Epithelial cell of proximal tubule (primary cell): Measurements from ENCODE around the gene CEP152. TPM values are rescaled to one million over a fixed set of nuclear protein-coding genes. Genes with fewer than 3 reads are reported as not detected.
A peak's percentile ranks its signal among the peaks of the same experiment; 100 is the strongest.
"Not testable (repeated sequence)": the region's sequence is repeated elsewhere in the genome, so short reads cannot be mapped to it uniquely, and the experiment has no call there.

Source experiments
- DNase-seq: peaks from one replicate; pipeline ENCODE4 v3.0.0-alpha.2; 2011; ENCODE audit warnings: low read depth
- H3K4me3 ChIP-seq: 2 replicates; pipeline ENCODE4 v1.5.1; 2011; ENCODE audit warnings: low read depth, mild to moderate bottlenecking, low read length
- total RNA-seq: library from RNA; depleted of rRNA; stranded (reverse); fragments of >200 nt; gene quantifications from 2 replicates; pipeline ENCODE4 v1.2.3, GENCODE V29; 2015
- TF ChIP-seq, protein P1 (sequence below): conservative IDR thresholded peaks from 2 replicates; pipeline ENCODE4 v1.5.1; 2012; ENCODE audit warnings: low read depth, mild to moderate bottlenecking, low read length

The CEP152 gene
- total RNA-seq, 1 donor from 2014 or later: 14.1 TPM

DNA sequence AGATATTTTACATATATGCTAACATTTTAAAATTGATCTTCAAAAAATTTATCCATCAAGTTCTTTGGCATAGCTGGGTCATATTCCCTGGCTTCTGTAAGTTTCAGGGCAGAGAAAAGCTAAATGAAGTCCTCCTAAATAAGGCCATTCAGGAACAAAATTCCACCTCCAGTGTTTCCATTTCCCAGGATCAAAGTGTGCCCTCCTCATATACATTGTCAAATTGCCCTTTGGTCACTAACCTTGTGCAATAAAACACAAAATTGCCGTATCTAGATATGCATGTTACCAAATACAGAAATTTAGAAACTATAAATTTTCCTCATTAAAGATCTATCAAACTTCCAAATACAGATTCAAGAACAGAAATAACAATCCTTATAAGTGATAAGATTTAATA is 10.6 kb downstream of the CEP152 start:
- no peak for DNase-seq
- no peak overlapping the region for H3K4me3 ChIP-seq
- TF ChIP-seq, protein P1, sequence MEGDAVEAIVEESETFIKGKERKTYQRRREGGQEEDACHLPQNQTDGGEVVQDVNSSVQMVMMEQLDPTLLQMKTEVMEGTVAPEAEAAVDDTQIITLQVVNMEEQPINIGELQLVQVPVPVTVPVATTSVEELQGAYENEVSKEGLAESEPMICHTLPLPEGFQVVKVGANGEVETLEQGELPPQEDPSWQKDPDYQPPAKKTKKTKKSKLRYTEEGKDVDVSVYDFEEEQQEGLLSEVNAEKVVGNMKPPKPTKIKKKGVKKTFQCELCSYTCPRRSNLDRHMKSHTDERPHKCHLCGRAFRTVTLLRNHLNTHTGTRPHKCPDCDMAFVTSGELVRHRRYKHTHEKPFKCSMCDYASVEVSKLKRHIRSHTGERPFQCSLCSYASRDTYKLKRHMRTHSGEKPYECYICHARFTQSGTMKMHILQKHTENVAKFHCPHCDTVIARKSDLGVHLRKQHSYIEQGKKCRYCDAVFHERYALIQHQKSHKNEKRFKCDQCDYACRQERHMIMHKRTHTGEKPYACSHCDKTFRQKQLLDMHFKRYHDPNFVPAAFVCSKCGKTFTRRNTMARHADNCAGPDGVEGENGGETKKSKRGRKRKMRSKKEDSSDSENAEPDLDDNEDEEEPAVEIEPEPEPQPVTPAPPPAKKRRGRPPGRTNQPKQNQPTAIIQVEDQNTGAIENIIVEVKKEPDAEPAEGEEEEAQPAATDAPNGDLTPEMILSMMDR: no peak

DNA sequence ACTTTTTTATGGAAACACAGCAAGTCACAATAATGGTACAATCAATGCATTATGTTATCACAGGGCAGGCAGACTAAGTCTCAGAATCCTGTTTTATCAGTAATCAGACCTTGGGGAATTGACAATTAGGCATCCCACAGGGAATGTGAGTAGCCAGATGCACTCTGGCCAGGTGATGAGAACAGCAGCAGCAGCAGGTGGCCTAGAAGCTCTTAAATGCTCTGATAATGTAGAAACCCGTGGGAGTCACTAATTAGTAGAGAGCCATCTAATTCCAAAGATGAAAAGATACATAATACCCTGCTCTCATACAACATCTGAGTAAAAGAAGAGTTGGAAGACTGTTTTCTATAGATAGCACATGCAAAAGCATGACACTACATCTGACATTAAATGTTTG is 12.6 kb downstream of the CEP152 start:
- no peak for DNase-seq

DNA sequence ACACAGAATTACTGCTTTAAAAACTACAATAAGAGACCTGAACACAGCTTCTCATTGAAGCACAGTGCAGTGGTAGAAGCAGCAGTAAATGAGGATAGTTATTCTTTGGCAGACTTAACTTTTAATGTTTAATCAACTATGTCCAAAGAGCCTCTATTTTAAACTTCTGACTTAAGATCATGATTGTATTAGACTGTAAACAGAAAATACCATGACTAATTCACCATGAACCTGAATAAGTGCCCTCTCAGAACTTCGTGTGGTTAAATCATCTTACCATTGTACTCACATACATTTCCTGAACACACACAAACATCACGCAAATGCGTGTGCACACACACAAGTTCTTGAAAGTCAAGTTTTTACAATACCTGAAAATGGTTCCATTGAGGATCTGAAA is 13.9 kb downstream of the CEP152 start:
- DNase-seq: peak; percentile 95
- H3K4me3 ChIP-seq: no peak overlapping the region
- TF ChIP-seq, protein P1: no peak

More for the DNA sequence above, 12.6 kb downstream of the CEP152 start:
- H3K4me3 ChIP-seq: no peak overlapping the region
- TF ChIP-seq, protein P1: no peak

DNA sequence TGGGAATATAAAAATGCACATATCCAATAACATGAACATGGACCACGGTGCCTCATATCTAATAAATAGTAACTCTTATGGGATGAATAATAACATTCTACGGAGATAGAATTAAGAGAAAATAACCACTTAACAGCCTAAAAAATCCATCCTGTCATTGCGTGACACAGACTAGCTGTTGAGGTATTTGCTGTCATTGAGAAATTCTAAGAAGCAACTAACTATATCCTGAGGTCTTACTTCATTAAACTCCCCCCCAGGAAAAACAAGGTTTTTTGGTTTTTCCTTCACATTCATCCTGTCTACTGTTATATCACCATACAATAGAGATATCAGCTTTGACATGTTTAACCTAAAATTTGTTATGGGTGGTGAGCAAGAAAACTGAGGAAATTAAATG is 14.3 kb downstream of the CEP152 start:
- DNase-seq: peak; percentile 52
- no peak overlapping the region for H3K4me3 ChIP-seq
- TF ChIP-seq, protein P1: no peak

DNA sequence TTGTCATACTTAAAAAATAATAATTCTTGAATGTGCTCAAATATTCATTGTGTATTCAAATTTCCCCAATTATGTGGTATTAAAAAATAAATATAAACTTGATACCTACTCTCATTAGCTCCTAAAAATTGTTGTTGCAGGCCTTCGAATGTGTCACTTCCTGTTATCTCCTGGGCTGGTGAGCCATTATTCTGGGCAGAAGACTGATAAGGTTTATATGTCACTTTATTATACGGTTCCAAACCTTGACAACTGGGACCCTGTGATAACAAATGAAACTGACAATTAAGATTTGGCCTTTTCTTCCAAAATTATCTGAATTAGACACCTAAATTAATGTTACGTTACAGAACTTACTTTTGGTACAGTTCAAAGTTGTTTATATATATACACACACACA is 15.0 kb downstream of the CEP152 start:
- H3K4me3 ChIP-seq: no peak overlapping the region
- DNase-seq: no peak
- TF ChIP-seq, protein P1: no peak

DNA sequence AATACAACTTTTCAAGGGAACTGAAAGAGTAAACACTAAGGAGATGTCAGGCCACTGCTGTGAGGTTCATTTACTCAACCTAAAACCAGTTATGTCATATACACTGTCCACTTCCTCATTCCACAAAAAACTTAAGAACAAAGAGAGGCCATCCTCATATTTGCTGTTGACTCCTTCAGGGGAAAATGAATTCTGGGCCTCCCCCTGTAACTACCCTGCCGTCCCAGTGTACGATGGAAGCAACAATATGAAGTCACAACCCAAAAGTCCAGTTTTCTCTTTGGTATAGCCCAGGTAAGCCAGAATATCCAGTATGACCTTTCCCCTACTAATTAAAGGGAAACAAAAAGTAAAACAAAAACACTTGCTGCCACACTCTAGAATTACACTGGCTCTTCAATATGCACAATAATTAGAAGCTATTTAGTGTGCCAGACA is 16.2 kb downstream of the CEP152 start:
- H3K4me3 ChIP-seq: no peak overlapping the region
- DNase-seq: no peak
- TF ChIP-seq, protein P1: no peak

DNA sequence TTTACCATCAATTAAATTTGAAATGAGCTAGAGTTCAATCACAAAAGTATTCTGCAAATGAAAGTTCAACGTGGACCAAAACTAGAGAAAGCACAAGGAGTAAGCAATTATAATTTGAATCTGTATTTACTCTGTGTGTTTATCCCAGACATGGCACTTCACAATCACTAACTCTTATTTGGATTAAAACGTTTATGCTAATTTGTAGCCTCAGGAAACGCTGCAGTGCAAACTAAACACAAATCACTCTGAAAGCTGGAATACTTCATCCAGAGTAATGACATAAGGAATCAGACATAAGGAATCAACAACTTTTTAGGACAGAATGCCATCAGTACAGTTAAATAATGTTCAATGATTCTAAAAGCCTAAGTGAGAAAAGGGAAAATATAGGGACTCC is 18.5 kb downstream of the CEP152 start:
- H3K4me3 ChIP-seq: no peak overlapping the region
- DNase-seq: no peak
- TF ChIP-seq, protein P1: no peak

DNA sequence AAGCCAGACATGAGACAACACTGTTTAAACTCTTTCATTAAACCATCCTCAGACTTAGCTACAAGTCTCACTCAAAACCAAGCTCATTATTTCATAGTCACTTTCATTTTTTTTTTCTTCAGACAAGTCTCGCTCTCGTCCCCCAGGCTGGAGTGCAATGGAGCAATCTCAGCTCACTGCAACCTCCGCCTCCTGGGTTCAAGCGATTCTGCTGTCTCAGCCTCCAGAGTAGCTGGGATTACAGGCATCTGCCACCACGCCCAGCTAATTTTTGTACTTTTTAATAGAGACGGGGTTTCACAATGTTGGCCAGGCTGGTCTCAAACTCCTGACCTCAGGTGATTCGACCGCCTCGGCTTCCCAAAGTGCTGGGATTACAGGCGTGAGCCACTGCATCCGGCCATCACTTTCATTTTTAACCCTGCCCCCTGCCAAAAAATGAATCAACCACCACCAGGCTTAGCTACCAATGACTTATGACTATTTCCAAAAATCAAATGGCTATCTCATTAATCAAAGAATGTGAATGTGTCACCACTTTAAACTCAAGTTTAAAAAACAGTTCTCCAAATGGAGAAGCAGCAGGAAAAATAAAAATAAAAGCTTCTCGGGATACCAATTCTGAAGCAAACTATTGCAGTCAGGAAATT is 20.3 kb downstream of the CEP152 start:
- H3K4me3 ChIP-seq, DNase-seq: not testable (repeated sequence)
